Astrocyte (in vitro differentiated cells and primary cell): ENCODE results near the gene SYF2. TPM values are rescaled to one million over a fixed set of nuclear protein-coding genes. Genes with fewer than 3 reads are reported as not detected.

Source experiments
- DNase-seq: peaks from one replicate; pipeline ENCODE4 v3.0.0-alpha.2; 2010; ENCODE audit warnings: low read depth
- FAIRE-seq: peaks from 2 replicates; lab custom pipeline; 2011; peaks lifted over from hg19 to GRCh38; lab: Jason Lieb, UNC
- H2AFZ ChIP-seq: 2 replicates; pipeline ENCODE4 v1.6.0; 2012; ENCODE audit warnings: low read depth, low read length, inconsistent platforms
- H3K27ac ChIP-seq: 2 replicates; pipeline ENCODE4 v1.5.1; 2011; ENCODE audit warnings: low read depth, low read length, inconsistent platforms
- H3K27me3 ChIP-seq: 2 replicates; pipeline ENCODE4 v1.6.0; 2011; ENCODE audit warnings: low read length, inconsistent platforms; ENCODE audit not compliant: insufficient read depth
- H3K36me3 ChIP-seq: 2 replicates; pipeline ENCODE4 v1.5.1; 2011; ENCODE audit warnings: low read length, inconsistent platforms; ENCODE audit not compliant: insufficient read depth
- H3K4me1 ChIP-seq: 2 replicates; pipeline ENCODE4 v1.5.1; 2011; ENCODE audit warnings: low read length, inconsistent platforms; ENCODE audit not compliant: insufficient read depth
- H3K4me2 ChIP-seq: 2 replicates; pipeline ENCODE4 v1.6.0; 2012; ENCODE audit warnings: low read length, inconsistent platforms
- H3K4me3 ChIP-seq: 2 replicates; pipeline ENCODE4 v1.5.1; 2011; ENCODE audit warnings: low read depth, mild to moderate bottlenecking, low read length, inconsistent platforms; ENCODE audit not compliant: insufficient read depth
- H3K79me2 ChIP-seq: 2 replicates; pipeline ENCODE4 v1.6.0; 2012; ENCODE audit warnings: mild to moderate bottlenecking, low read length, inconsistent platforms; ENCODE audit not compliant: insufficient read depth
- H3K9ac ChIP-seq: 2 replicates; pipeline ENCODE4 v1.6.0; 2012; ENCODE audit warnings: mild to moderate bottlenecking, low read length, inconsistent platforms
- H3K9me3 ChIP-seq: 2 replicates; pipeline ENCODE4 v1.5.1; 2012; ENCODE audit warnings: low read depth, mild to moderate bottlenecking, low read length, inconsistent platforms; ENCODE audit not compliant: insufficient read depth
- H4K20me1 ChIP-seq: 2 replicates; pipeline ENCODE4 v1.6.0; 2012; ENCODE audit warnings: low read length, inconsistent platforms; ENCODE audit not compliant: insufficient read depth
- H3K27ac Mint-ChIP-seq: one replicate; pipeline ENCODE4 v1.8.0; 2021; ENCODE audit warnings: mild to moderate bottlenecking, mixed read lengths; ENCODE audit not compliant: unreplicated experiment
- H3K27me3 Mint-ChIP-seq: one replicate; pipeline ENCODE4 v1.8.0; 2021; ENCODE audit warnings: low read depth, mixed read lengths; ENCODE audit not compliant: unreplicated experiment
- H3K36me3 Mint-ChIP-seq: one replicate; pipeline ENCODE4 v1.8.0; 2021; ENCODE audit warnings: low read depth, mixed read lengths; ENCODE audit not compliant: unreplicated experiment
- H3K4me1 Mint-ChIP-seq: one replicate; pipeline ENCODE4 v1.8.0; 2021; ENCODE audit warnings: low read depth, mixed read lengths; ENCODE audit not compliant: unreplicated experiment
- H3K4me3 Mint-ChIP-seq: one replicate; pipeline ENCODE4 v1.8.0; 2021; ENCODE audit warnings: mild to moderate bottlenecking, moderate library complexity, mixed read lengths; ENCODE audit not compliant: unreplicated experiment
- H3K9me3 Mint-ChIP-seq: one replicate; pipeline ENCODE4 v1.8.0; 2021; ENCODE audit warnings: mild to moderate bottlenecking, mixed read lengths; ENCODE audit not compliant: unreplicated experiment
- EZH2 ChIP-seq: IDR thresholded peaks from 2 replicates; pipeline ENCODE4 v1.6.1; 2012; ENCODE audit warnings: mild to moderate bottlenecking, low read length, inconsistent platforms; ENCODE audit not compliant: insufficient read depth
- total RNA-seq: library from RNA; stranded (reverse); gene quantifications from 2 replicates; pipeline ENCODE4 v1.2.1, GENCODE V29; 2021
- TF ChIP-seq, protein P1 (sequence below): IDR thresholded peaks from 2 replicates; pipeline ENCODE4 v1.5.1; 2011; ENCODE audit warnings: low read depth, mild to moderate bottlenecking, inconsistent platforms, low read length, moderate library complexity; ENCODE audit not compliant: insufficient read depth

SYF2 gene
- total RNA-seq, 1 donor from 2014 or later: 29.1 TPM

- Histone ChIP-seq H3K79me2 (no peaks in the 10 kb centered on the region), H3K27me3 (no peaks in the 10 kb centered on the region), H4K20me1 (no peaks in the 10 kb centered on the region), H3K4me1 (no peaks in the 10 kb centered on the region), H2AFZ (no peak overlapping the region), H3K9me3 (no peaks in the 10 kb centered on the region), H3K36me3 (no peaks in the 10 kb centered on the region), H3K9ac (no peak overlapping the region), H3K27ac (no peak overlapping the region), H3K4me3 (no peak overlapping the region), H3K4me2 (no peak overlapping the region)
- TF ChIP-seq, protein P1, sequence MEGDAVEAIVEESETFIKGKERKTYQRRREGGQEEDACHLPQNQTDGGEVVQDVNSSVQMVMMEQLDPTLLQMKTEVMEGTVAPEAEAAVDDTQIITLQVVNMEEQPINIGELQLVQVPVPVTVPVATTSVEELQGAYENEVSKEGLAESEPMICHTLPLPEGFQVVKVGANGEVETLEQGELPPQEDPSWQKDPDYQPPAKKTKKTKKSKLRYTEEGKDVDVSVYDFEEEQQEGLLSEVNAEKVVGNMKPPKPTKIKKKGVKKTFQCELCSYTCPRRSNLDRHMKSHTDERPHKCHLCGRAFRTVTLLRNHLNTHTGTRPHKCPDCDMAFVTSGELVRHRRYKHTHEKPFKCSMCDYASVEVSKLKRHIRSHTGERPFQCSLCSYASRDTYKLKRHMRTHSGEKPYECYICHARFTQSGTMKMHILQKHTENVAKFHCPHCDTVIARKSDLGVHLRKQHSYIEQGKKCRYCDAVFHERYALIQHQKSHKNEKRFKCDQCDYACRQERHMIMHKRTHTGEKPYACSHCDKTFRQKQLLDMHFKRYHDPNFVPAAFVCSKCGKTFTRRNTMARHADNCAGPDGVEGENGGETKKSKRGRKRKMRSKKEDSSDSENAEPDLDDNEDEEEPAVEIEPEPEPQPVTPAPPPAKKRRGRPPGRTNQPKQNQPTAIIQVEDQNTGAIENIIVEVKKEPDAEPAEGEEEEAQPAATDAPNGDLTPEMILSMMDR: no peak
- TF ChIP-seq EZH2: no peak
- peaks cover 7% of the 10 kb centered on the region for H3K9me3 Mint-ChIP-seq
- no peaks in the 10 kb centered on the region for H3K27me3 Mint-ChIP-seq
- H3K4me3 Mint-ChIP-seq: no peak overlapping the region
- peaks cover 3% of the 10 kb centered on the region for H3K36me3 Mint-ChIP-seq
- DNase-seq: no peak
- peaks cover 9% of the 10 kb centered on the region for H3K4me1 Mint-ChIP-seq
- H3K27ac Mint-ChIP-seq: no peak overlapping the region
- no peak for FAIRE-seq
Observed at GRCh38 chr1:25178917-25179561, 53.3 kb downstream of the SYF2 start.

- no peak overlapping the region for H3K4me3 Mint-ChIP-seq
- Histone ChIP-seq H3K27me3 (no peaks in the 10 kb centered on the region), H3K4me2 (no peak overlapping the region), H3K4me1 (no peaks in the 10 kb centered on the region), H3K9me3 (no peaks in the 10 kb centered on the region), H3K79me2 (no peaks in the 10 kb centered on the region), H3K9ac (no peak overlapping the region), H3K36me3 (no peaks in the 10 kb centered on the region), H3K27ac (no peak overlapping the region), H2AFZ (no peak overlapping the region), H4K20me1 (no peaks in the 10 kb centered on the region), H3K4me3 (no peak overlapping the region)
- DNase-seq (no peak), FAIRE-seq (no peak)
- TF ChIP-seq, protein P1: no peak
- TF ChIP-seq EZH2: no peak
- no peaks in the 10 kb centered on the region for H3K4me1 Mint-ChIP-seq
- peaks cover 7% of the 10 kb centered on the region for H3K9me3 Mint-ChIP-seq
- H3K27ac Mint-ChIP-seq: no peak overlapping the region
- peaks cover 3% of the 10 kb centered on the region for H3K36me3 Mint-ChIP-seq
- H3K27me3 Mint-ChIP-seq: peaks cover 10% of the 10 kb centered on the region
Observed at GRCh38 chr1:25174730-25175612, 57.3 kb downstream of the SYF2 start.

DNA sequence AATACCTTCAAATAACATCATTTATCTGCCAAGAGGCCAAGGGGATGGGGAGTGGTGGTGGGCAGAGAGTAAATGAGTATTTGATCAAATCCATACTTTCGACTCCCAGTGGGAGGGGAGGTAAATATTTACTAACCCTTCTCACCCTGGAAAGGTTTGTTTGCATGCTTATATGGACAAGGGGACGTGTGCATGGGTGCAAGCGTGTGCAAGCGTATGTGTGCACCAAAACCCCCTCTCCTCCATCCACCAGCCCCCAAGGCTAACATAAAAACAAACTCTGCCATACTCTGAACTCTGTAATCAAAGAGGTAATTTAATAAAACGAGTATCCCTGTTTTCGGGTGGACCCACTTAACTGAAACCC, 58.0 kb downstream of the SYF2 start:
- no peak overlapping the region for H3K4me3 Mint-ChIP-seq
- Histone ChIP-seq H3K27ac (no peak overlapping the region), H3K36me3 (no peaks in the 10 kb centered on the region), H3K79me2 (no peaks in the 10 kb centered on the region), H3K9ac (no peak overlapping the region), H3K4me1 (no peaks in the 10 kb centered on the region), H3K9me3 (no peaks in the 10 kb centered on the region), H2AFZ (no peak overlapping the region), H4K20me1 (no peaks in the 10 kb centered on the region), H3K4me2 (no peak overlapping the region), H3K4me3 (no peak overlapping the region), H3K27me3 (no peaks in the 10 kb centered on the region)
- peaks cover 3% of the 10 kb centered on the region for H3K36me3 Mint-ChIP-seq
- DNase-seq: no peak
- peaks cover 10% of the 10 kb centered on the region for H3K27me3 Mint-ChIP-seq
- no peak for FAIRE-seq
- no peak overlapping the region for H3K27ac Mint-ChIP-seq
- no peaks in the 10 kb centered on the region for H3K4me1 Mint-ChIP-seq
- H3K9me3 Mint-ChIP-seq: peaks cover 7% of the 10 kb centered on the region
- TF ChIP-seq, protein P1: no peak
- no peak for TF ChIP-seq EZH2
